Neuronal stem cell (in vitro differentiated cells): ENCODE results near the gene PLXNB2.

Experiments
- DNase-seq: peaks from one replicate; pipeline ENCODE4 v3.0.0-alpha.2; 2013; ENCODE audit warnings: low spot score
- H2AFZ ChIP-seq: one replicate; pipeline ENCODE4 v1.6.1; 2013; ENCODE audit warnings: mild to moderate bottlenecking, low read length, inconsistent platforms
- H2AK5ac ChIP-seq: 2 replicates; pipeline ENCODE4 v1.6.1; 2013; ENCODE audit warnings: low read depth, mild to moderate bottlenecking, inconsistent platforms, low read length, moderate library complexity, mixed read lengths
- H2BK120ac ChIP-seq: 2 replicates; pipeline ENCODE4 v1.6.1; 2013; ENCODE audit warnings: low read depth, mild to moderate bottlenecking, inconsistent platforms, low read length, moderate library complexity, mixed read lengths
- H2BK12ac ChIP-seq: one replicate; pipeline ENCODE4 v1.6.1; 2013; ENCODE audit warnings: low read length, inconsistent platforms
- H2BK15ac ChIP-seq: 2 replicates; pipeline ENCODE4 v1.6.1; 2013; ENCODE audit warnings: mild to moderate bottlenecking, low read length, inconsistent platforms, mixed read lengths
- H2BK5ac ChIP-seq: one replicate; pipeline ENCODE4 v1.6.1; 2013; ENCODE audit warnings: inconsistent platforms, mild to moderate bottlenecking, low read length, moderate library complexity
- H3K14ac ChIP-seq: one replicate; pipeline ENCODE4 v1.6.1; 2013; ENCODE audit warnings: low read length, inconsistent platforms
- H3K18ac ChIP-seq: 2 replicates; pipeline ENCODE4 v1.6.1; 2013; ENCODE audit warnings: low read length, inconsistent platforms
- H3K23ac ChIP-seq: 2 replicates; pipeline ENCODE4 v1.6.1; 2013; ENCODE audit warnings: low read depth, mild to moderate bottlenecking, mixed read lengths, low read length, inconsistent platforms; ENCODE audit not compliant: poor library complexity
- H3K27ac ChIP-seq: replicated peaks from 3 replicates; pipeline ENCODE4 v1.5.1; 2013; ENCODE audit warnings: low read length, inconsistent platforms
- H3K27me3 ChIP-seq, 3 experiments: 2 replicates each; pipeline ENCODE4 v1.6.1; 2013; ENCODE audit warnings: low read length in 3 of 3, mild to moderate bottlenecking in 2 of 3, inconsistent platforms in 1 of 3, low read depth in 1 of 3, mixed read lengths in 1 of 3, moderate library complexity in 1 of 3; ENCODE audit not compliant: control insufficient read depth in 3 of 3, insufficient read depth in 3 of 3
- H3K36me3 ChIP-seq, 2 donors: replicated peaks in 1 of 2; 2 replicates each; pipeline ENCODE4 v1.6.1; 2013; ENCODE audit warnings: low read length in 2 of 2; ENCODE audit not compliant: control insufficient read depth in 2 of 2, insufficient read depth in 2 of 2
- H3K4ac ChIP-seq: 2 replicates; pipeline ENCODE4 v1.6.1; 2013; ENCODE audit warnings: inconsistent platforms, mild to moderate bottlenecking, low read length, moderate library complexity
- H3K4me1 ChIP-seq, 2 donors: 1 replicate in 1 of 2; 2 replicates in 1 of 2; pipeline ENCODE4 v1.6.1; 2013; ENCODE audit warnings: low read length in 2 of 2, low read depth in 1 of 2; ENCODE audit not compliant: control insufficient read depth in 2 of 2, insufficient read depth in 1 of 2
- H3K4me2 ChIP-seq: one replicate; pipeline ENCODE4 v1.6.1; 2013; ENCODE audit warnings: mild to moderate bottlenecking, low read length, inconsistent platforms; ENCODE audit not compliant: insufficient read depth, poor library complexity, severe bottlenecking
- H3K4me3 ChIP-seq, 2 donors: 2 replicates each; pipeline ENCODE4 v1.5.1; 2013; ENCODE audit warnings: low read length in 2 of 2, mild to moderate bottlenecking in 2 of 2, inconsistent platforms in 1 of 2, moderate library complexity in 1 of 2
- H3K79me1 ChIP-seq: one replicate; pipeline ENCODE4 v1.6.1; 2013; ENCODE audit warnings: low read depth, mild to moderate bottlenecking, inconsistent platforms, low read length, moderate library complexity
- H3K9ac ChIP-seq: one replicate; pipeline ENCODE4 v1.6.1; 2013; ENCODE audit warnings: mild to moderate bottlenecking, low read depth, low read length, inconsistent platforms; ENCODE audit not compliant: poor library complexity
- H3K9me3 ChIP-seq, 2 donors: replicated peaks in 1 of 2; 2 replicates each; pipeline versions ENCODE3 to v1.6.1; 2013; ENCODE audit warnings: low read length in 2 of 2, mild to moderate bottlenecking in 2 of 2, inconsistent platforms in 1 of 2, low read depth in 1 of 2, mixed read lengths in 1 of 2, moderate library complexity in 1 of 2; ENCODE audit not compliant: control insufficient read depth in 2 of 2, insufficient read depth in 1 of 2
- H4K8ac ChIP-seq: one replicate; pipeline ENCODE4 v1.6.1; 2013; ENCODE audit warnings: low read depth, mild to moderate bottlenecking, inconsistent platforms, low read length, moderate library complexity
- H4K91ac ChIP-seq: one replicate; pipeline ENCODE4 v1.6.1; 2013; ENCODE audit warnings: low read length, low read depth, mild to moderate bottlenecking, inconsistent platforms; ENCODE audit not compliant: poor library complexity
- WGBS, 2 donors: extraction: QIAGEN DNeasy Blood & Tissue Kit; methylation state at CpG; one replicate each; pipeline ENCODE4 v1.1.7; 2013; ENCODE audit warnings: missing lambda C conversion rate in 2 of 2, mixed read lengths in 1 of 2; ENCODE audit not compliant: insufficient read length in 2 of 2, insufficient replicate concordance in 1 of 2; ENCODE audit errors: extremely low coverage in 2 of 2; 5-methylcytosine and 5-hydroxymethylcytosine counted together

Gene PLXNB2

GRCh38 chr22:50326225-50326955 lies 18.9 kb upstream of the PLXNB2 start:
- no peak for DNase-seq
- Histone ChIP-seq H3K23ac (peak overlapping the region; percentile 69), H3K9me3 (no peaks in the 10 kb centered on the region), H2AK5ac (peak overlapping the region; percentile 9), H3K4me3 (peak overlapping the region; percentile 90 to 99), H3K14ac (no peak overlapping the region), H4K91ac (no peak overlapping the region), H3K18ac (peak overlapping the region; percentile 86), H3K27ac (no peak overlapping the region), H3K79me1 (peaks cover 4% of the 10 kb centered on the region), H2BK120ac (no peak overlapping the region), H3K36me3 (no peaks in the 10 kb centered on the region), H3K4ac (no peak overlapping the region), H4K8ac (no peak overlapping the region), H2AFZ (peak overlapping the region; percentile 88), H3K4me1 (peaks cover 10 to 14% of the 10 kb centered on the region in 2 donors), H3K9ac (peak overlapping the region; percentile 93), H2BK15ac (peak overlapping the region; percentile 67), H2BK5ac (no peak overlapping the region), H3K27me3 (no peaks in the 10 kb centered on the region), H2BK12ac (no peak overlapping the region), H3K4me2 (peak overlapping the region; percentile 52)
- WGBS, 2 donors: no CpG with 5 or more reads among the region's 56 CpGs

GRCh38 chr22:50325444-50326224 lies 18.2 kb upstream of the PLXNB2 start:
- Histone ChIP-seq H3K18ac (no peak overlapping the region), H3K4me3 (peak overlapping the region; percentile 3 to 90)

GRCh38 chr22:50323900-50324299 lies 16.5 kb upstream of the PLXNB2 start:
- Histone ChIP-seq H3K4me3 (no peak overlapping the region), H2BK12ac (no peak overlapping the region), H3K27ac (no peak overlapping the region), H2AFZ (no peak overlapping the region), H3K4me1 (peaks cover 10 to 14% of the 10 kb centered on the region in 2 donors), H3K9ac (no peak overlapping the region), H2BK5ac (no peak overlapping the region), H2BK120ac (no peak overlapping the region), H3K36me3 (no peaks in the 10 kb centered on the region), H3K23ac (no peak overlapping the region), H3K27me3 (no peaks in the 10 kb centered on the region), H4K8ac (no peak overlapping the region), H3K4me2 (no peak overlapping the region), H3K18ac (no peak overlapping the region), H3K9me3 (no peaks in the 10 kb centered on the region), H3K4ac (no peak overlapping the region), H3K79me1 (peaks cover 4% of the 10 kb centered on the region), H2BK15ac (no peak overlapping the region), H2AK5ac (no peak overlapping the region), H3K14ac (no peak overlapping the region), H4K91ac (no peak overlapping the region)
- no CpG with 5 or more reads among the region's 5 CpGs for WGBS, 2 donors
- DNase-seq: no peak

More at GRCh38 chr22:50325444-50326224, 18.2 kb upstream of the PLXNB2 start:
- WGBS, 2 donors: no CpG with 5 or more reads among the region's 19 CpGs
- Histone ChIP-seq H2AFZ (peak overlapping the region; percentile 88), H3K4me2 (peak overlapping the region; percentile 52), H3K27ac (no peak overlapping the region), H2BK12ac (no peak overlapping the region), H3K9ac (peak overlapping the region; percentile 65), H3K4ac (no peak overlapping the region), H4K8ac (no peak overlapping the region), H2BK15ac (no peak overlapping the region), H2AK5ac (peak overlapping the region; percentile 9), H3K23ac (no peak overlapping the region), H4K91ac (no peak overlapping the region), H2BK120ac (no peak overlapping the region), H3K27me3 (no peaks in the 10 kb centered on the region), H3K79me1 (peaks cover 4% of the 10 kb centered on the region), H3K4me1 (peaks cover 10 to 14% of the 10 kb centered on the region in 2 donors), H2BK5ac (no peak overlapping the region), H3K14ac (no peak overlapping the region), H3K36me3 (no peaks in the 10 kb centered on the region), H3K9me3 (no peaks in the 10 kb centered on the region)
- DNase-seq: no peak
